ENCODE results near the gene CCDC134. TPM values are rescaled to one million over a fixed set of nuclear protein-coding genes. Genes with fewer than 3 reads are reported as not detected.
A peak's percentile ranks its signal among the peaks of the same experiment; 100 is the strongest.

CCDC134 gene
- total and polyA plus RNA-seq, 2 of the 8 experiments (the other 6 are each of a cell fraction or from before 2014, with no cell fraction given), result 7.7 to 20.0 TPM

- ChIA-PET POLR2A (ENCODE audit: partially characterized antibody) (interaction anchor here (0.7 to 8.7 kb wide), 5 partner anchors 12 to 85 kb away, joined by 3 to 85 read pairs (median 3); partner anchors contain the start of gene SREBF2), CTCF (ENCODE audit: partially characterized antibody) (interaction anchor here (0.9 to 1.4 kb wide), 4 partner anchors 9 to 147 kb away, joined by 3 to 5 read pairs (median 4); no protein-coding TSS in a partner anchor)
Measured at GRCh38 chr22:41844036-41844435, 43.6 kb downstream of the CCDC134 start.

More at GRCh38 chr22:41844036-41844435, 43.6 kb downstream of the CCDC134 start:
- TF ChIP-seq SP2 (IDR thresholded peaks at IDR 0.05; ENCODE audit: low read length) (no peak), CHD1 (IDR thresholded peaks at IDR 0.05; ENCODE audit: low read depth, low read length) (no peak)
- peaks cover 30% of the 10 kb centered on the region for H3K79me1 ChIP-seq (ENCODE audit: low read depth, low read length)
- H3K14ac ChIP-seq (ENCODE audit: insufficient read length), result no peak overlapping the region
- no peak overlapping the region; the same call in 1 of the 2 replicates for H2AK5ac ChIP-seq (ENCODE audit: low read depth, low read length)
- peaks cover 24 to 44% of the 10 kb centered on the region in 2 experiments for H4K20me1 ChIP-seq (replicated peaks in 1 of 2; ENCODE audit: control insufficient read depth in 1 of 2, insufficient read depth in 2 of 2, low read length in 2 of 2)
- WGBS, 2 experiments (ENCODE audit: extremely low coverage in 1 of 2, insufficient coverage in 1 of 2, insufficient read length in 1 of 2, insufficient replicate concordance in 2 of 2, low coverage in 1 of 2, low lambda C conversion rate in 2 of 2, missing lambda C conversion rate in 1 of 2), result 60% methylated on average over 1 of the region's 1 CpG; no CpG with 5 or more reads in 1 of the 2 experiments
- H2BK12ac ChIP-seq (ENCODE audit: low read depth, low read length), result no peak overlapping the region
- no peak overlapping the region for H3K4ac ChIP-seq (replicated peaks; ENCODE audit: insufficient read length, low read depth, low read length)
- no peak overlapping the region for H4K5ac ChIP-seq (ENCODE audit: insufficient read length, low read depth, low read length)
- H3K4me3 ChIP-seq (ENCODE audit: extremely low read depth in 1 of 4, insufficient read depth in 2 of 4, low read depth in 3 of 4, low read length in 4 of 4), result no peak overlapping the region
- no peak overlapping the region for H4K91ac ChIP-seq (replicated peaks; ENCODE audit: insufficient read length, low read length)
- no peak overlapping the region for H3K23ac ChIP-seq (ENCODE audit: insufficient read length)
- H3K27ac ChIP-seq (ENCODE audit: low read depth, low read length), result no peak overlapping the region
- H3K4me1 ChIP-seq (replicated peaks in 1 of 4; ENCODE audit: control insufficient read depth in 3 of 4, insufficient read depth in 4 of 4, low read length in 3 of 4), result peaks cover 11 to 38% (median 27%) of the 10 kb centered on the region in 4 experiments
- H3K79me2 ChIP-seq (ENCODE audit: control insufficient read depth in 1 of 2, insufficient read depth in 2 of 2, low read length in 2 of 2), result peaks cover 53 to 99% of the 10 kb centered on the region in 2 experiments
- no peak for FAIRE-seq
- H3K36me3 ChIP-seq (ENCODE audit: control insufficient read depth in 2 of 4, insufficient read depth in 4 of 4, low read length in 3 of 4), result peaks cover 0 to 35% (median 10%) of the 10 kb centered on the region in 4 experiments; a peak in 6 of 8 replicates
- H3K9ac ChIP-seq (replicated peaks in 1 of 4; ENCODE audit: extremely low read depth in 1 of 4, low read depth in 3 of 4, low read length in 3 of 4), result no peak overlapping the region
- no peak overlapping the region for H2BK5ac ChIP-seq (ENCODE audit: low read depth, low read length)
- no peak for DNase-seq (ENCODE audit: low read depth in 1 of 2, low spot score in 2 of 2)
- no peak overlapping the region for H2BK15ac ChIP-seq (ENCODE audit: low read length)
- H3K9me3 ChIP-seq (ENCODE audit: insufficient read depth in 2 of 2, low read depth in 1 of 2, low read length in 1 of 2), result no peaks in the 10 kb centered on the region
- peak overlapping the region; percentile 35 to 37; a peak in 3 of 4 replicates for H3K4me2 ChIP-seq (ENCODE audit: insufficient read depth in 1 of 2, low read depth in 2 of 2, low read length in 2 of 2)
- no peaks in the 10 kb centered on the region for H3K23me2 ChIP-seq (ENCODE audit: low read depth, low read length)
- no peak overlapping the region for H4K8ac ChIP-seq (ENCODE audit: extremely low read depth, insufficient read depth, low read length)
- H3K56ac ChIP-seq (replicated peaks; ENCODE audit: insufficient read length, low read depth, low read length), result no peak overlapping the region
- no peak overlapping the region for H2BK120ac ChIP-seq (replicated peaks; ENCODE audit: low read depth, low read length)
- H3K27me3 ChIP-seq (replicated peaks in 1 of 4; ENCODE audit: control insufficient read depth in 3 of 4, extremely low read depth in 1 of 4, insufficient read depth in 3 of 4, low read length in 3 of 4), result no peaks in the 10 kb centered on the region
- H2BK20ac ChIP-seq (ENCODE audit: low read length), result no peak overlapping the region
- H2AFZ ChIP-seq (ENCODE audit: low read length), result no peak overlapping the region
- H3K18ac ChIP-seq (ENCODE audit: extremely low read depth, low read length), result no peak overlapping the region

Data from H1 (cell line).